HG03432 (cell line): ENCODE results near the gene DNAAF3.
A peak's percentile ranks its signal among the peaks of the same experiment; 100 is the strongest.
"Not testable (repeated sequence)": the region's sequence is repeated elsewhere in the genome, so short reads cannot be mapped to it uniquely, and the experiment has no call there.

Source experiments
- ATAC-seq: cut with Tn5 transposase; IDR thresholded peaks from one replicate; pipeline ENCODE4 v1.9.1; 2021; ENCODE audit warnings: mild to moderate bottlenecking, moderate library complexity; ENCODE audit not compliant: unreplicated experiment

Gene DNAAF3

GRCh38 chr19:55166530-55167268, at the start of gene DNAAF3:
Gene DNAAF3 (minus strand): TSS chr19:55166613. CDS start chr19:55166413, 200 bp downstream.
- ATAC-seq: peak; percentile 69

- ATAC-seq: no peak
Observed at GRCh38 chr19:55213547-55213946, 47.1 kb upstream of the DNAAF3 start.

GRCh38 chr19:55212447-55212846, 46.0 kb upstream of the DNAAF3 start:
- no peak for ATAC-seq

GRCh38 chr19:55209693-55210472, 43.5 kb upstream of the DNAAF3 start:
- ATAC-seq: no peak

GRCh38 chr19:55208880-55209692, 42.7 kb upstream of the DNAAF3 start, which contains the start of gene PTPRH:
Gene PTPRH (minus strand): TSS chr19:55209501. CDS start chr19:55209433, 68 bp downstream.
- no peak for ATAC-seq

- no peak for ATAC-seq
Observed at GRCh38 chr19:55206664-55207500, 40.5 kb upstream of the DNAAF3 start.

- ATAC-seq: not testable (repeated sequence)
Observed at GRCh38 chr19:55202199-55202598, 35.8 kb upstream of the DNAAF3 start.

- ATAC-seq: no peak
Observed at GRCh38 chr19:55199620-55200204, 33.3 kb upstream of the DNAAF3 start.

- no peak for ATAC-seq
Observed at GRCh38 chr19:55198651-55199050, 32.2 kb upstream of the DNAAF3 start.

- no peak for ATAC-seq
Observed at GRCh38 chr19:55197528-55197927, 31.1 kb upstream of the DNAAF3 start.

GRCh38 chr19:55196803-55197202, 30.4 kb upstream of the DNAAF3 start:
- no peak for ATAC-seq

GRCh38 chr19:55193481-55193880, 27.1 kb upstream of the DNAAF3 start:
- ATAC-seq: no peak

- no peak for ATAC-seq
Observed at GRCh38 chr19:55189403-55189835, 23.0 kb upstream of the DNAAF3 start.

GRCh38 chr19:55188625-55189024, 22.2 kb upstream of the DNAAF3 start:
- ATAC-seq: no peak

- no peak for ATAC-seq
Observed at GRCh38 chr19:55186080-55186479, 19.7 kb upstream of the DNAAF3 start.

GRCh38 chr19:55181740-55182139, 15.3 kb upstream of the DNAAF3 start:
- no peak for ATAC-seq

GRCh38 chr19:55179606-55180484, 13.4 kb upstream of the DNAAF3 start, which contains the start of gene SYT5:
Gene SYT5 (minus strand): TSS chr19:55180289. CDS start chr19:55179041, 1,248 bp downstream.
- peak; percentile 5 for ATAC-seq

GRCh38 chr19:55178781-55179599, 12.6 kb upstream of the DNAAF3 start:
- ATAC-seq: peak; percentile 86
